Mucosa of descending colon (tissue), 3 donors: ENCODE data around the gene ACOT11. TPM values are rescaled to one million over a fixed set of nuclear protein-coding genes. Genes with fewer than 3 reads are reported as not detected.

Source experiments
- ATAC-seq: fragments of 200-7000 bp; cut with Tn5 transposase; one replicate; pipeline ENCODE4 v1.9.1; 2020; ENCODE audit warnings: mild to moderate bottlenecking, moderate library complexity
- DNase-seq, 3 donors: peaks; one replicate each; pipeline ENCODE4 v3.0.0-alpha.2; 2020
- H3K36me3 ChIP-seq: fragments of 200-600 bp; one replicate; pipeline ENCODE4 v1.8.0; 2021; ENCODE audit warnings: low read depth, mild to moderate bottlenecking
- H3K4me1 ChIP-seq: fragments of 200-600 bp; one replicate; pipeline ENCODE4 v1.8.0; 2021; ENCODE audit warnings: low read depth, mild to moderate bottlenecking
- H3K4me3 ChIP-seq: fragments of 200-600 bp; one replicate; pipeline ENCODE4 v1.8.0; 2021; ENCODE audit warnings: mild to moderate bottlenecking
- H3K9me3 ChIP-seq: fragments of 200-600 bp; one replicate; pipeline ENCODE4 v1.8.0; 2021; ENCODE audit warnings: mild to moderate bottlenecking
- CTCF ChIP-seq: fragments of 200-600 bp; IDR thresholded peaks from one replicate; pipeline ENCODE4 v1.8.0; 2022; ENCODE audit warnings: antibody characterized with exemption, mild to moderate bottlenecking
- intact Hi-C, 2 donors: fragments of 100-400 bp; cut with DNase I in 1 of 2; cut with micrococcal nuclease in 1 of 2; formaldehyde crosslinking; loops; one replicate each; pipeline versions ENCODE4 v1.11.0 to v1.11.1; 2022; cut with DNase I, micrococcal nuclease
- total RNA-seq, 3 donors: library from RNA; stranded (reverse); fragmentation: NEBNext Ultra II Directional in 2 of 3; extraction: Animal tissue kit (Norgen Biotek cat#: 25700) in 2 of 3; gene quantifications; one replicate each; pipeline versions ENCODE4 v1.2.1 to v1.2.4, GENCODE V29; 2021 to 2023
- donor health status: DM: no; HTN: no; CAD: no; lungs with moderate emphysema.
- donor health status: DM: no; HTN: no; CAD: no.
- donor health status: DM: no; HTN: yes; CAD: no.

The ACOT11 gene
- total RNA-seq, 3 donors from 2014 or later, result 54.7 to 122 (median 62.2) TPM

- ATAC-seq (no peak), DNase-seq (no peak)
- Histone ChIP-seq H3K4me3 (no peak overlapping the region), H3K36me3 (no peaks in the 10 kb centered on the region), H3K9me3 (no peaks in the 10 kb centered on the region), H3K4me1 (peaks cover 7% of the 10 kb centered on the region)
- no peak for TF ChIP-seq CTCF
- intact Hi-C loops, result no loop called here
These were observed 1.2 kb upstream of the ACOT11 start for GRCh38 chr1:54546651-54547401.

DNA sequence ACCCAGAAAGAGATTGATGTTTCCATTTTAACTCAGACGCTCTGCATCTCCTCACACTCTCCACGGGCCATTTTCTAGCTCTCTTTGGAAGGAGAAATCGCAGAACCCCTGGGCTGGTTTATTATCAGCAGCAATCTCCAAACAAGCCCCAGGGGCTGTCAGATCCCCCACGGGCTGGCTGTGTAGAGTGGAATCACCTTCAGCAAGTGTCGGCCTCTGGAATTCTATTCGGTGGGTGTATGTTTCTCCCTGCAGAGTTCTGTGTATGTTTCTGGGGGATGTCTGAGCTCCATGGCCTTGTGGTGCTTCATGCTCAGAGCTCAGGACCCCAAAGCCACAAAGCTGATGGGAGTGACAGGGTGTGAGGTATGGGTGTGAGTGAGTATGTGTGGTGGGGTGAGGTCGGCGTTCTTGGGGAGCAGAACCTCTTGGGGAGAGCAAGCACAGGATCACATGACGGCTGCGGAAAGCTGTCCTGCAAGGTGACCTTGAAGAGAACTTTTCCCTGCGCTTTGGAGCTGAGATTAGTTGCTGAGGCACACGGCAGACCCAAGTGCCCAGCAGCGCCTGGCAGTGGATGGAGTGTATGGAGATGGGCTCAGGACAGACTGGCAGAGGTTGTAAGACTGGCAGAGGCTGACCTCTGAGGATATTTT, 489 bp downstream of the ACOT11 start:
- intact Hi-C loops, result no loop called here
- H3K4me1 ChIP-seq, result no peaks in the 10 kb centered on the region
- no peak for TF ChIP-seq CTCF
- H3K9me3 ChIP-seq, result no peaks in the 10 kb centered on the region
- DNase-seq (no peak), ATAC-seq (no peak)
- no peak overlapping the region for H3K4me3 ChIP-seq
- H3K36me3 ChIP-seq, result no peaks in the 10 kb centered on the region

DNA sequence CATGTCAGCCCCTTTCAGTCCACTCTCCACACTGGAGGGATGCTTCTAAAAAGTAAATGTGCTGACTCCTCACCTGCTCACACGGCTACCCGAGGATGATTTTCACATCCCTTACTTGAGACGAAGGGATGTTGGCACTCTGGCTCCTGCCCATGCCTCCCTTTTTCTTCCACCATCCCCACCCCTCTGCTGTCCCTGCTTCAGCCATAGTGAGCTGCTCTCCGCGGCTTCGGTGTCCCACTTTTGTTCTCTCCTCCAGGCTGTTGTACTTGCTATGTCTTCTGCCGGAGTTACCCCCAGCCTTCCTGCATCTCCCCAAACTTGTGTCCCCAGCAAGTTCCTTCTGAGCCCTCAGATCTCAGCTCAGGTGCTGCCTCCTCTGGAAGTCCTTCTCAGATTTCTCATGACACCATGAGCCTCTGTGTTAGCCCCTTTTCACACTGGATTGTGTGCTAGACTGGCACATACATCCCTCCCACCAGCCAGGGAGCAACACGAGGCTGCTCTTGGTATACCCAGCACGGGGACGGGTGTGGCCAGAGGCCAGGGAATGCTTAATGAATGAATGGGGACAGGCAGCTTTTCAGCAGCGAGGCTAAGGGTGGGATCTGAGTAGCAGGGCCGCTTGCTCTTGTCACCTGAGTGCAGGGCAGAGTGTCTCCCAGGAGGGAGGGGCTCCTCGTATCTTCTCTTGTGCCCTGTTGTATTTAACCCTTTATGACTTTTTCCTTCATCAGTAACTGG, 1.3 kb downstream of the ACOT11 start:
- intact Hi-C loops, result no loop called here
- no peak for TF ChIP-seq CTCF
- Histone ChIP-seq H3K9me3 (no peaks in the 10 kb centered on the region), H3K36me3 (no peaks in the 10 kb centered on the region), H3K4me1 (no peaks in the 10 kb centered on the region), H3K4me3 (no peak overlapping the region)
- DNase-seq (no peak), ATAC-seq (no peak)

DNA sequence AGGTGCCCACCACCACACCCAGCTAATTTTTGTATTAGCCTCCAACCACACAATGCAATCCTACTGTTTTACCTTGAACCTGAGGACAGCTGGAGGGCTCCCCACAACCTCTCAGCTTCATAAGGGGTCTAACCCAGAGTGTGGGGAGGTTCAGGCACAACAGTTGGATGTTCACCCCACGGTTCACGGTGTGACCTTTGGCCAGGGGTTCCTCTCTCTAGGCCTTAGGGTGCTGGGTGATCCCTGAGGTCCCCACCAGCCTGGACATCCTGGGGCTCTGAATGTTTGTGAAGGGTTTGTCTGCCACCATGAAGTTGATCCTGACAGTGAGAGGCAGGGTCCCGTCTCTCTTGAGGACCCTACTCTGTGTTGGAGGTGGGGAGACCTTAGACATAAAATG, 3.9 kb downstream of the ACOT11 start:
- DNase-seq (no peak), ATAC-seq (no peak)
- no peaks in the 10 kb centered on the region for H3K4me1 ChIP-seq
- no peaks in the 10 kb centered on the region for H3K9me3 ChIP-seq
- H3K4me3 ChIP-seq, result no peak overlapping the region
- no peaks in the 10 kb centered on the region for H3K36me3 ChIP-seq
- intact Hi-C loops, result no loop called here
- TF ChIP-seq CTCF, result no peak

GRCh38 chr1:54553602-54554313, 5.7 kb downstream of the ACOT11 start:
- Histone ChIP-seq H3K4me3 (no peak overlapping the region), H3K36me3 (no peaks in the 10 kb centered on the region), H3K9me3 (no peaks in the 10 kb centered on the region), H3K4me1 (no peaks in the 10 kb centered on the region)
- intact Hi-C loops, result no loop called here
- no peak for DNase-seq
- no peak for ATAC-seq
- no peak for TF ChIP-seq CTCF
